NCI-H187 (cell line): ENCODE data around the gene COL13A1.

Source experiments
- DNase-seq, 2 experiments: peaks; one replicate each; lab custom pipeline; 2025; lab: John Stamatoyannopoulos, UW

The COL13A1 gene

GRCh38 chr10:69944761-69945160, 143.1 kb downstream of the COL13A1 start:
- no peak for DNase-seq

- peak; percentile 31 to 48 for DNase-seq
These were observed 146.6 kb downstream of the COL13A1 start for GRCh38 chr10:69948261-69948660.

GRCh38 chr10:69949770-69950169, 148.1 kb downstream of the COL13A1 start:
- no peak for DNase-seq

- DNase-seq, result no peak
These were observed 150.0 kb downstream of the COL13A1 start for GRCh38 chr10:69951658-69952057.

- DNase-seq, result no peak
These were observed 150.5 kb downstream of the COL13A1 start for GRCh38 chr10:69952069-69952800.

GRCh38 chr10:69952821-69953221, 151.1 kb downstream of the COL13A1 start:
- DNase-seq, result no peak

- DNase-seq, result no peak
These were observed 152.1 kb downstream of the COL13A1 start for GRCh38 chr10:69953851-69954250.

GRCh38 chr10:69955211-69955805, 153.6 kb downstream of the COL13A1 start:
- DNase-seq, result no peak

- DNase-seq, result no peak
These were observed 154.4 kb downstream of the COL13A1 start for GRCh38 chr10:69955897-69956740.

GRCh38 chr10:69956741-69957230, 155.1 kb downstream of the COL13A1 start:
- no peak for DNase-seq

- DNase-seq, result no peak
These were observed 155.7 kb downstream of the COL13A1 start for GRCh38 chr10:69957241-69957885.

- DNase-seq, result peak in 1 of 2 experiments; percentile 2
These were observed 156.3 kb downstream of the COL13A1 start for GRCh38 chr10:69957886-69958555.

GRCh38 chr10:69958556-69958902, 156.8 kb downstream of the COL13A1 start:
- no peak for DNase-seq

- DNase-seq, result no peak
These were observed 158.2 kb downstream of the COL13A1 start for GRCh38 chr10:69959911-69960310.

- DNase-seq, result no peak
These were observed 158.9 kb downstream of the COL13A1 start for GRCh38 chr10:69960606-69960987.

- no peak for DNase-seq
These were observed 159.5 kb downstream of the COL13A1 start for GRCh38 chr10:69960988-69961880.

GRCh38 chr10:69961881-69962745, 160.4 kb downstream of the COL13A1 start:
- DNase-seq, result no peak

GRCh38 chr10:69962746-69963135, 161.0 kb downstream of the COL13A1 start:
- no peak for DNase-seq

- no peak for DNase-seq
These were observed 161.6 kb downstream of the COL13A1 start for GRCh38 chr10:69963178-69963834.
